HG03066 (cell line): ENCODE data around the gene RECK.

Experiments used
- ATAC-seq: cut with Tn5 transposase; IDR thresholded peaks from one replicate; pipeline ENCODE4 v1.9.1; 2021; ENCODE audit warnings: low read depth; ENCODE audit not compliant: unreplicated experiment

The RECK gene

GRCh38 chr9:36169708-36170107 is 133.0 kb downstream of the RECK start:
- ATAC-seq: no peak

DNA sequence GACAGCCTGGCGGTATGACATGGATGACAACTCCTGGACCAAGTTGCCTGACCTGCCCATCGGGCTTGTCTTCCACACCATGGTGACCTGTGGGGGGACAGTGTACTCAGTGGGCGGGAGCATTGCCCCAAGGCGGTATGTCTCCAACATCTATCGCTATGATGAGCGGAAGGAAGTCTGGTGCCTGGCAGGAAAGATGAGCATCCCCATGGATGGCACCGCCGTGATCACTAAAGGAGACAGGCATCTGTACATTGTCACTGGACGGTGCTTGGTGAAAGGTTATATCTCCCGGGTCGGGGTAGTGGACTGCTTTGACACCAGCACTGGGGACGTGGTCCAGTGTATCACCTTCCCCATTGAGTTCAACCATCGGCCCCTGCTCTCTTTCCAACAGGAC is 133.8 kb downstream of the RECK start:
- no peak for ATAC-seq

- no peak for ATAC-seq
Observed at GRCh38 chr9:36173861-36174260, 137.1 kb downstream of the RECK start.
